Activated CD8-positive, alpha-beta T cell treated with anti-CD3 and anti-CD28 coated beads for 36 hours (primary cell): ENCODE results near the gene KMT2D. TPM values are rescaled to one million over a fixed set of nuclear protein-coding genes. Genes with fewer than 3 reads are reported as not detected.

Experiments used
- ATAC-seq: fragments of 200-7000 bp; cut with Tn5 transposase; one replicate; pipeline ENCODE4 v1.10.0; 2021; ENCODE audit warnings: mild to moderate bottlenecking, moderate library complexity
- CTCF ChIA-PET: fragments of 350-600 bp; sonication (Branson Sonifier 250); formaldehyde crosslinking; loops from one replicate; lab custom pipeline; 2021; ENCODE audit warnings: antibody characterized with exemption; lab: Charles Lee
- POLR2A ChIA-PET: fragments of 350-600 bp; sonication (Branson Sonifier 250); formaldehyde crosslinking; loops from one replicate; lab custom pipeline; 2021; ENCODE audit warnings: antibody characterized with exemption; lab: Charles Lee
- DNase-seq: peaks from one replicate; pipeline ENCODE4 v3.0.0-alpha.2; 2020
- H3K27ac Mint-ChIP-seq: one replicate; pipeline ENCODE4 v1.8.0; 2021; ENCODE audit warnings: mild to moderate bottlenecking, mixed read lengths
- H3K27me3 Mint-ChIP-seq: one replicate; pipeline ENCODE4 v1.8.0; 2021; ENCODE audit warnings: mixed read lengths
- H3K36me3 Mint-ChIP-seq: one replicate; pipeline ENCODE4 v1.8.0; 2021; ENCODE audit warnings: low read depth, mixed read lengths
- H3K4me1 Mint-ChIP-seq: one replicate; pipeline ENCODE4 v1.8.0; 2021; ENCODE audit warnings: low read depth, mixed read lengths
- H3K4me3 Mint-ChIP-seq: one replicate; pipeline ENCODE4 v1.8.0; 2021; ENCODE audit warnings: mild to moderate bottlenecking, moderate library complexity, mixed read lengths
- H3K9me3 Mint-ChIP-seq: one replicate; pipeline ENCODE4 v1.8.0; 2021; ENCODE audit warnings: mixed read lengths
- intact Hi-C: fragments of 100-400 bp; cut with micrococcal nuclease; formaldehyde crosslinking; loops from one replicate; pipeline ENCODE4 v1.10.0; 2022
- total RNA-seq, 2 experiments: library from RNA; stranded (reverse); gene quantifications; one replicate each; pipeline ENCODE4 v1.2.3, GENCODE V29; 2021
- TF ChIP-seq, protein P1 (sequence below): fragments of 200-600 bp; IDR thresholded peaks from one replicate; pipeline ENCODE4 v1.8.0; 2022; ENCODE audit warnings: antibody characterized with exemption, mild to moderate bottlenecking

The KMT2D gene
- total RNA-seq, 2 experiments from 2014 or later, result 57.5 to 62.3 TPM

DNA sequence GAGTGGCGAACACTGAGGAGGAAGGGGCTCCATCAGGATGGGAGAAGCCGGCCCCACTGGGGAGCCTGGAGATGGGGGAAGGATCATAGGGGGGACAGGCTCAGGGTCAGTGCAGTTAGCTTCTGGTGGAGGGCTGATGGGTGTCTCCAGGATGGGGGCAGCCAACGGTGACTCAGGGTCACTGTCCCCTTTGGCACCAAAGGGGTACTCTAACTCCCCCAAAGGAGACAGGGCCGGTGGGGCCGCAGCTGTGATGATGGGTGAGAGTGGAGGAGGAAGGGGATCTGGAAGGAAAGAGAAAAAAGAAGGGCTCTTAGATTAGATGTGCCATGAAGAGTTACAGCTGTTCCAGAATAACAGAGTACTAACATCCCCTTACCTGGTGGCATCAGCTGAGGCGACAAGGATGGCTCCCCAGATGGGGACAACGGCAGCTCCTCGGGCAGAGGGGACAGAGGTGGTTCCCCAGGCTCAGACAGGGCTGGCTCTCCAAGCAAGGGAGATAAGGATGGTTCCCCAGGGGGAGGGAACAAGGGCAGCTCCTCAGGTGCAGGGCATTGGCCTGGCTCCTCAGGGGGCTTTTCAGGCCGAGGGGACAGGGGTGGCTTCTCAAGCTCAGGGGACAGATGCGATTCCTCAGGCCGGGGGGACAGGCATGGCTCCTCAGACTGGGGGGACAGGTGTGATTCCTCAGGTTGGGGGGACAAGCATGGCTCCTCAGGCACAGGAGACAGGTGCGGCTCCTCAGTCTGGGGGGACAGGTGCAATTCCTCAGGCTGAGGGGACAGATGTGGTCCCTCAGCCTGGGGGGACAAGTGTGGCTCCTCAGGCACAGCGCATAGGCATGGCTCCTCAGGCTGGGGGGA is 9.9 kb downstream of the KMT2D start:
- DNase-seq (no peak), ATAC-seq (no peak)
- TF ChIP-seq, protein P1, sequence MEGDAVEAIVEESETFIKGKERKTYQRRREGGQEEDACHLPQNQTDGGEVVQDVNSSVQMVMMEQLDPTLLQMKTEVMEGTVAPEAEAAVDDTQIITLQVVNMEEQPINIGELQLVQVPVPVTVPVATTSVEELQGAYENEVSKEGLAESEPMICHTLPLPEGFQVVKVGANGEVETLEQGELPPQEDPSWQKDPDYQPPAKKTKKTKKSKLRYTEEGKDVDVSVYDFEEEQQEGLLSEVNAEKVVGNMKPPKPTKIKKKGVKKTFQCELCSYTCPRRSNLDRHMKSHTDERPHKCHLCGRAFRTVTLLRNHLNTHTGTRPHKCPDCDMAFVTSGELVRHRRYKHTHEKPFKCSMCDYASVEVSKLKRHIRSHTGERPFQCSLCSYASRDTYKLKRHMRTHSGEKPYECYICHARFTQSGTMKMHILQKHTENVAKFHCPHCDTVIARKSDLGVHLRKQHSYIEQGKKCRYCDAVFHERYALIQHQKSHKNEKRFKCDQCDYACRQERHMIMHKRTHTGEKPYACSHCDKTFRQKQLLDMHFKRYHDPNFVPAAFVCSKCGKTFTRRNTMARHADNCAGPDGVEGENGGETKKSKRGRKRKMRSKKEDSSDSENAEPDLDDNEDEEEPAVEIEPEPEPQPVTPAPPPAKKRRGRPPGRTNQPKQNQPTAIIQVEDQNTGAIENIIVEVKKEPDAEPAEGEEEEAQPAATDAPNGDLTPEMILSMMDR, result no peak
- no peak overlapping the region for H3K4me3 Mint-ChIP-seq
- intact Hi-C loops, result no loop called here
- peaks cover 14% of the 10 kb centered on the region for H3K4me1 Mint-ChIP-seq
- CTCF ChIA-PET, result interaction anchor here (0.9 to 1.4 kb wide), 4 partner anchors 13 to 185 kb away, joined by 3 to 4 read pairs (median 3); no protein-coding TSS in a partner anchor
- POLR2A ChIA-PET, result interaction anchor here (1.5 kb wide), 1 partner anchor 14 kb away, joined by 3 read pairs; no protein-coding TSS in a partner anchor
- H3K9me3 Mint-ChIP-seq, result no peaks in the 10 kb centered on the region
- no peaks in the 10 kb centered on the region for H3K27me3 Mint-ChIP-seq
- H3K27ac Mint-ChIP-seq, result no peak overlapping the region
- peaks cover 72% of the 10 kb centered on the region for H3K36me3 Mint-ChIP-seq

DNA sequence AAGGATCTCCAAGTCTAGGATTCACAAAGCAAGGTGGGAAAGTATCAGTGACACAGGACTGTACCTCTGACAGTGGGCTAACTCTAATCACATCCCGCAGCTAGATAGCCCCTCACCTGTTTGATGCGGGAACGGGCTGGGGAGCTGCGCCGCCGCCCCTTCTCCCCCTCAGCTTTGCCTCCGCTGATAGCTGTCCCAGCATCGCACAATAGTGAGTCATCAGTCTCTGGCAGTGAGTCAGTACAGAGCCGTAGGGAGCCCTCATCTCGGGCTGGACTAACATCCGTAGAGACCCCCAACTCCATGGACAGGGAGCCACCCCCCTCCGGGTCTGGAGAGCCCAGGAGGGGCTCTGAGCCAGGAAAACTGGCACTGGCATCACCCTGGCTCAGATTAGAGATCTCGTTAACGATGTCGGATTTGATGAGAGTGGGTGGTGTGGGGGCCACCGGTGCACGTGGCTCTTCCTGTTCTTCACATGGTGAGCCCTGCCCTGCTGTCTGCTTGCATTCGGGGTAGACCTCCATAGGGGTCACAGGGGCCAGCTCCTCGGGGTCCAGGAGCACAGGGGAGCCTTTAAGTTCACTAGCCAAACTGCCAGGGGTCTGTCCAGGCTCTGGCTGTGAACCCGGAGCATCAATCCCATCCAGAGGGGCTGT is 10.9 kb downstream of the KMT2D start:
- H3K36me3 Mint-ChIP-seq, result peaks cover 70% of the 10 kb centered on the region
- ATAC-seq, result no peak
- intact Hi-C loops, result no loop called here

DNA sequence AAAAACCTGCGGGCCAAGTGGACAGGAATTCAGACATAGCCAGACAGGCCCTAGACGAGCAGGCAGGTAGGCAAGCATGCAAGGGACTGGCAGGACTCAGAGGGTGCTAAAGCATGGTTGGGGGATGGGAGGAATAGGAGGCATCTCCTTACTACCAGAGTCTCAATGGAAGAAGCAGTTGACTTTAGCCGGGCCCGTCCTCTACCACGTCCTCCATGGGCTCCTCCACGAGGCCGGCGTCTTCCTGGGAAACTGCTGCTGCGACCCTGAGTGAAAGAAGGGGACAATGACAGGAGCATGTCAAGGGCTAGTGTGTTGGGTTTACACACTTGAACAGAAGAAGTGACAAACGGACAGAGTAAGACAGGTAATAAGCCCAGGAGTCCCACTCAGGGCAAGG is 11.6 kb downstream of the KMT2D start:
- no peak for DNase-seq
- Mint-ChIP-seq H3K27me3 (no peaks in the 10 kb centered on the region), H3K4me3 (no peak overlapping the region), H3K4me1 (no peaks in the 10 kb centered on the region), H3K27ac (no peak overlapping the region), H3K36me3 (peaks cover 72% of the 10 kb centered on the region), H3K9me3 (no peaks in the 10 kb centered on the region)
- ChIA-PET POLR2A (interaction anchor here (0.8 to 1.5 kb wide), 4 partner anchors 11 to 82 kb away, joined by 3 read pairs; partner anchors contain the start of gene TUBA1B), CTCF (interaction anchor here (1.2 to 1.9 kb wide), 7 partner anchors 15 to 158 kb away, joined by 3 to 8 read pairs (median 4); no protein-coding TSS in a partner anchor)
- TF ChIP-seq, protein P1, result no peak
- intact Hi-C loops, result no loop called here
- ATAC-seq, result no peak

More for the DNA sequence above, 10.9 kb downstream of the KMT2D start:
- Mint-ChIP-seq H3K4me1 (peaks cover 4% of the 10 kb centered on the region), H3K27me3 (no peaks in the 10 kb centered on the region), H3K27ac (no peak overlapping the region), H3K4me3 (no peak overlapping the region), H3K9me3 (no peaks in the 10 kb centered on the region)
- ChIA-PET POLR2A (interaction anchor here (1.5 kb wide), 1 partner anchor 13 kb away, joined by 3 read pairs; no protein-coding TSS in a partner anchor), CTCF (interaction anchor here (0.9 to 1.9 kb wide), 6 partner anchors 13 to 186 kb away, joined by 3 to 8 read pairs (median 3); no protein-coding TSS in a partner anchor)
- TF ChIP-seq, protein P1, result no peak
- no peak for DNase-seq

DNA sequence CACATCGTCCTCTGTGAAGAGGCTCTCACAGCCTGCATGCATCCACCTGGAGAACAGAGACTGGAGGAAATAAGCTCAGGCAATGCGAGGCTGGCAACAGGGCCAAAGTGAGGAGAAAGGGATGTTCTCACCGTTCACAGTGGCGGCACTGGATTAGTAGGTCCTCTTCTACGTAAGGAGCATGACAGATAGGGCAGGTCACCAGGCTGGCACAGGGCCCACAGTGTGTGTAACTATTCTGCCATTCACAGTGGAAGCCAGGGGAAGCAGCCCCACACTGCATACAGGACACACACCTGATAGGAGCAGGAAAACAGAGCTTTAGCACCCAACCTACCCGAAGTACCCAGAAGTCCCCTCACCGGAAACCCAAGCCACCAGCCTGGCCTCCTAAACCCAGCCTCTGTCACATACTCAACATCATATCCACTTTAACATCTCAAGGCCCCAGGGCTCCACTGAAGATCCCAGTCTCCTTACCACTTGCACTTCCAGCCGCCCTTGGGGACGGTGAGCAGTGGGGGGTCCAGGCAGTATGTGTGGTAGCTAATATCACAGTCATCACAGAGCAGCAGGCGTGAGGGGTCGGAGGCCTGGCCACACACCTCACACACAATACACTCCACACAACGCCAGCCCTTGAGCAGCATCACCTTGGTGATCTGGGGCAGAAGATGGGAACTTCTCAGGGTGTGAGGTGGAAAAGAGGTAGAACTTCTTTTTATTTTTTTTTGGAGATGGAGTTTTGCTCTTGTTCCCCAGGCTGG is 14.3 kb downstream of the KMT2D start:
- H3K27ac Mint-ChIP-seq, result no peak overlapping the region
- no peak overlapping the region for H3K4me3 Mint-ChIP-seq
- no peaks in the 10 kb centered on the region for H3K9me3 Mint-ChIP-seq
- H3K4me1 Mint-ChIP-seq, result no peaks in the 10 kb centered on the region
- CTCF ChIA-PET, result interaction anchor here (0.6 to 5.3 kb wide), 6 partner anchors 10 to 58 kb away, joined by 3 to 53 read pairs (median 6); partner anchors contain the start of gene DDN
- peaks cover 69% of the 10 kb centered on the region for H3K36me3 Mint-ChIP-seq
- ATAC-seq, result no peak
- no peak for DNase-seq
- POLR2A ChIA-PET, result interaction anchor here (0.5 to 1.4 kb wide), 3 partner anchors 14 to 124 kb away, joined by 3 to 6 read pairs (median 3); partner anchors contain the start of genes KMT2D and TUBA1B
- TF ChIP-seq, protein P1, result no peak
- H3K27me3 Mint-ChIP-seq, result no peaks in the 10 kb centered on the region
- intact Hi-C loops, result no loop called here
